ENCODE results near the gene TRAF7.
A peak's percentile ranks its signal among the peaks of the same experiment; 100 is the strongest.

Gene TRAF7

GRCh38 chr16:2205104-2205966 is 49.8 kb downstream of the TRAF7 start, which contains the start of gene MLST8:
Gene MLST8, plus strand, starts transcription at chr16:2205454. Its CDS starts 632 bp downstream, at chr16:2206086.
- DNase-seq = peak; percentile 90

- no peak for DNase-seq
Observed at GRCh38 chr16:2205967-2206313, 50.4 kb downstream of the TRAF7 start.

GRCh38 chr16:2206420-2206779 is 50.8 kb downstream of the TRAF7 start:
- no peak for DNase-seq

GRCh38 chr16:2206780-2207433 is 51.3 kb downstream of the TRAF7 start:
- DNase-seq = no peak

- no peak for DNase-seq
Observed at GRCh38 chr16:2207872-2208271, 52.3 kb downstream of the TRAF7 start.

- peak; percentile 73 for DNase-seq
Observed at GRCh38 chr16:2208308-2208707, 52.7 kb downstream of the TRAF7 start.

- no peak for DNase-seq
Observed at GRCh38 chr16:2208772-2209171, 53.2 kb downstream of the TRAF7 start.

GRCh38 chr16:2209258-2210008 is 53.9 kb downstream of the TRAF7 start:
- DNase-seq = no peak

GRCh38 chr16:2210009-2210332 is 54.4 kb downstream of the TRAF7 start:
- no peak for DNase-seq

- no peak for DNase-seq
Observed at GRCh38 chr16:2210386-2211365, 55.1 kb downstream of the TRAF7 start, which contains the start of gene BRICD5. Gene BRICD5, minus strand, starts transcription at chr16:2210863. Its CDS starts 30 bp downstream, at chr16:2210833.

- DNase-seq = no peak
Observed at GRCh38 chr16:2211923-2212347, 56.4 kb downstream of the TRAF7 start.

GRCh38 chr16:2212362-2213324 is 57.1 kb downstream of the TRAF7 start:
- DNase-seq = no peak

GRCh38 chr16:2213817-2214718 is 58.5 kb downstream of the TRAF7 start:
- DNase-seq = no peak

GRCh38 chr16:2214719-2214968 is 59.1 kb downstream of the TRAF7 start, which contains the start of gene PGP:
Gene PGP, minus strand, starts transcription at chr16:2214840. Its CDS starts 63 bp downstream, at chr16:2214777.
- DNase-seq = no peak

GRCh38 chr16:2216330-2216729 is 60.7 kb downstream of the TRAF7 start:
- no peak for DNase-seq

GRCh38 chr16:2223221-2223941 is 67.8 kb downstream of the TRAF7 start, which contains the start of gene E4F1:
Gene E4F1, plus strand, starts transcription at chr16:2223591. Its CDS starts 23 bp downstream, at chr16:2223614.
- peak; percentile 99 for DNase-seq

GRCh38 chr16:2223942-2224486 is 68.4 kb downstream of the TRAF7 start:
- peak; percentile 49 for DNase-seq

GRCh38 chr16:2226245-2226793 is 70.7 kb downstream of the TRAF7 start:
- DNase-seq = no peak

- no peak for DNase-seq
Observed at GRCh38 chr16:2226918-2227317, 71.3 kb downstream of the TRAF7 start.

All from NCI-H1092 treated with DMSO at 0.1 percent for 48 hours (cell line).